ENCODE data around the gene RNF17. TPM values are rescaled to one million over a fixed set of nuclear protein-coding genes. Genes with fewer than 3 reads are reported as not detected.
A peak's percentile ranks its signal among the peaks of the same experiment; 100 is the strongest.

Gene RNF17
- total RNA-seq, 1 donor from 2014 or later: 0.52 TPM

DNA sequence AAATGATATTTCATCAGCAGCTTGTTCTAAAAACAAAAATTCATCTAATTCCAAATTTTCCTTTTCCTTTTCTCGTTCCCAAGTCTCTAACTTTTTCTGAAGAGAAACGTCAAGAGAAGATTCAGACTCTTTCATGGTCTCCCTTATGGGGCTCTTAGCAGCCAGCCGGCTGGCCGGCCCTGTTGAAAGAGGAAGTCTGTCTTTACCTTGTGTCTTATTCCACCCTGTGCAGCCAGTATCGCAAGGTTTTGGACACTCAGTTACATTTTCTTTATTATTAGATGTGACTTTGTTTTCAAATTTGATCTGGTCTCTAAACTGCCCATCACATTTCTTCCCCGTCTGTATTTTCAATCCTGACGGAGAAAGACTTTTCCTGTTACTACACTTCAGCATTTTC lies 142.3 kb downstream of the RNF17 start:
- Histone ChIP-seq H3K36me3 (ENCODE audit: control insufficient read depth in 3 of 3, insufficient read depth in 3 of 3, low read length in 3 of 3) (peaks cover 0 to 14% (median 4%) of the 10 kb centered on the region in 3 donors), H3K27ac (ENCODE audit: low read depth, low read length) (no peak overlapping the region), H3K4me3 (ENCODE audit: low read length in 3 of 3) (no peak overlapping the region), H3K4me1 (ENCODE audit: control insufficient read depth in 3 of 3, insufficient read depth in 3 of 3, low read length in 3 of 3) (no peaks in the 10 kb centered on the region), H3K9me3 (ENCODE audit: control insufficient read depth in 3 of 3, low read length in 3 of 3) (no peaks in the 10 kb centered on the region), H3K27me3 (ENCODE audit: control insufficient read depth in 3 of 3, insufficient read depth in 3 of 3, low read length in 3 of 3) (no peaks in the 10 kb centered on the region), H3K9ac (ENCODE audit: low read depth in 1 of 3, low read length in 3 of 3) (no peak overlapping the region)

DNA sequence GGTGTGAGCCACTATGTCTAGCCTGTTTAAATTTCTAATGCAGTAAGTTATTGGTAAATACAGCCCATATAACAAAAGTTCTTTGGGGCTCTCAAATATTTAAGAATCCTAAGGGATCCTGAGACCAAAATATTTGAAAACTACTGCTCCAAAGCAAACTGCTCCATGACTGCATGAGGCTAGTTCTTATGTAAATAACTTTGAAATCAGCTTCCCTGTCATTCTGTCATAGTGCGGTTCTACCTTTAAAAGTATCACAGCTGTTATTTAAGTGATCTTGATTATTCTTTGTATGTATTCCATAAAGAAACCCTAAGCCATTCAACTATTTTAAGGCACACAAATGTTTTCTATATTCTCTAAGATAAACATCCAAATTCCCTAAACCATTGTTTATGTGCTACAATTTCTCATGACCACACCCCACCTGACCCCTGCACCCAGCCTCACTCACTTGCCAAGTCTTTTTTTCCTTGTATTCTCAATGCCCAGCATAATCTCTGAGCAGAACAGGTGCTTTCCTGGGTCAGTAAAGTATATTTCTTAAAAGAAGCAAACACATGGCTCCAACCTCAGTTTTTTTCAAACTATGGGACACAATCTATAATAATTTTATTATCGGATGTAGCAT lies 146.6 kb downstream of the RNF17 start:
- Histone ChIP-seq H3K4me1 (ENCODE audit: control insufficient read depth in 3 of 3, insufficient read depth in 3 of 3, low read length in 3 of 3) (no peaks in the 10 kb centered on the region), H3K4me3 (ENCODE audit: low read length in 3 of 3) (no peak overlapping the region), H3K9me3 (ENCODE audit: control insufficient read depth in 3 of 3, low read length in 3 of 3) (no peaks in the 10 kb centered on the region), H3K27ac (ENCODE audit: low read depth, low read length) (no peak overlapping the region), H3K9ac (ENCODE audit: low read depth in 1 of 3, low read length in 3 of 3) (no peak overlapping the region), H3K27me3 (ENCODE audit: control insufficient read depth in 3 of 3, insufficient read depth in 3 of 3, low read length in 3 of 3) (no peaks in the 10 kb centered on the region), H3K36me3 (ENCODE audit: control insufficient read depth in 3 of 3, insufficient read depth in 3 of 3, low read length in 3 of 3) (peaks cover 3 to 5% (median 5%) of the 10 kb centered on the region in 3 donors)

DNA sequence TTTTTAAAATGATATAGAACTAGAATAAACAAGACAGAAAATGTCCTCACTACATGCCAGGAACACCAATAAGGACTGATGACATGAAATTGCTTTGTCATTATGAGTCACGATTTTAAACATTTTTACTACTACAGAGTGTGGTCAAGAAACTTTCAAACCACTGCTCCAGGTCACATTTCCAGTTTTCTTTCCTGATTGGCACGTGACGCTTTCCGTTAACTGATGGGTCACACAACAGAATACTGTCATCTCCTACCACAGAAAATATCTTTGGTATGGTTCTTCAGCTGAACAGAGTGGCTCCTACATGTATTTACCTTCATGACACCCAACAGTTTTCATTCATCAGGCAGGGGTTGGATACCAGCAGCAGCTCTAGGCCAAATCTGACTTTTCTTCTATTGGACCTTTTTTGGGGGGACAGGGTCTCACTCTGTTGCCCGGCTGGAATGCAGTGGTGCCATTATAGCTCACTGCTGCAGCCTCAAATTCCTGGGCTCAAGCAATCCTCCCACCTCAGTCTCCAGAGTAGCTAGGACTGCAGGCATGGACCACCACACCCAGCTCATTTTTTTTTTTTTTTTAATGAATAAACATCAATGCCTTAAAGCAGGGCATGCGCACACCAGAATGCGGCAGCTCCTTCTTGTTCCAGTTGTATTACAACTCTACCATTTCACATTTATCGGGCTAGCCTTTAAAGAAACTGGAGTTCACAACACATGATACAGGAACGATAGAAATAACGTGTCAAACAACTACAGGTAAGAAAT lies 147.4 kb downstream of the RNF17 start:
- Histone ChIP-seq H3K27ac (ENCODE audit: low read depth, low read length) (no peak overlapping the region), H3K9ac (ENCODE audit: low read depth in 1 of 3, low read length in 3 of 3) (no peak overlapping the region), H3K4me3 (ENCODE audit: low read length in 3 of 3) (no peak overlapping the region), H3K27me3 (ENCODE audit: control insufficient read depth in 3 of 3, insufficient read depth in 3 of 3, low read length in 3 of 3) (no peaks in the 10 kb centered on the region), H3K4me1 (ENCODE audit: control insufficient read depth in 3 of 3, insufficient read depth in 3 of 3, low read length in 3 of 3) (no peaks in the 10 kb centered on the region), H3K9me3 (ENCODE audit: control insufficient read depth in 3 of 3, low read length in 3 of 3) (no peaks in the 10 kb centered on the region), H3K36me3 (ENCODE audit: control insufficient read depth in 3 of 3, insufficient read depth in 3 of 3, low read length in 3 of 3) (peaks cover 0 to 5% (median 3%) of the 10 kb centered on the region in 3 donors)

DNA sequence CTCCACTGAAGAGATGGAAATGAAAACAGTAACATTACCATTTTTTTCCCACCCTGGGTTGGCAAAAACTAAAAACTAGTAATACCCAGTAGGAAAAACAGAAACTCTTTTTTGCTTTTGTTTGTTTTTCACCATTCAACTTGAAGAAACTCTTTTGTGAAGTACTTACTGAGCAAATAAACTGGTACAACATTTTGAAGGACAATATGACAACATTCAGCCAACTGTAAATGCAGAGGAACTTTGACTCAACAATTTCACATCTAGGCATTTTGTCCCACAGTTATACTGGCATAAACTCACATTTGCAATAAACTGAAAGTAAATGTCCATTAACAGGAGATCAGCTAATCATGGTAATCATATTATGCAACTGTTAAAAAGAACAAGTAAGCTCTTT lies 152.5 kb downstream of the RNF17 start:
- no peak overlapping the region for H3K9ac ChIP-seq (ENCODE audit: low read depth in 1 of 3, low read length in 3 of 3)
- peaks cover 0 to 2% (median 0%) of the 10 kb centered on the region in 3 donors for H3K36me3 ChIP-seq (ENCODE audit: control insufficient read depth in 3 of 3, insufficient read depth in 3 of 3, low read length in 3 of 3)
- H3K4me1 ChIP-seq (ENCODE audit: control insufficient read depth in 3 of 3, insufficient read depth in 3 of 3, low read length in 3 of 3): no peaks in the 10 kb centered on the region
- no peak overlapping the region for H3K27ac ChIP-seq (ENCODE audit: low read depth, low read length)
- no peaks in the 10 kb centered on the region for H3K9me3 ChIP-seq (ENCODE audit: control insufficient read depth in 3 of 3, low read length in 3 of 3)
- H3K4me3 ChIP-seq (ENCODE audit: low read length in 3 of 3): no peak overlapping the region
- H3K27me3 ChIP-seq (ENCODE audit: control insufficient read depth in 3 of 3, insufficient read depth in 3 of 3, low read length in 3 of 3): no peaks in the 10 kb centered on the region

DNA sequence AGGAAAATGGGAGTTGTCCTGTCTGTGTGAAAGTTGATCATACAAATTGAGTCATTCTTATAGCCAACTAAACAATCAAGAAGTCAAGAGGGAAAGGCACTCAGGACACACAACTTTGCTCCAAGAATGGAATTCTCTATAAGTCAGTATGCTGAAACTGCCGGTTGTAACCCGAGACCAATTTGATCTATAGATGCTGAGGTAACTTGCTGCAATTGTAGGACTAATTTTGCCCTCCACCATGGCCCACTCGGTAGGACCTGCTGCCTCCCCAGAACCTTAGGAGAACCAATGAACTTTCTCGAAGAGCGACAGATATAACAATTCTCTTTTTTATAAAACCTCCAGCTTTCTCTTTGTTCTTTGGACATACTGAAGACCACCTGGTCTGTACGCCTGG lies 157.0 kb downstream of the RNF17 start:
- Histone ChIP-seq H3K36me3 (ENCODE audit: control insufficient read depth in 3 of 3, insufficient read depth in 3 of 3, low read length in 3 of 3) (no peaks in the 10 kb centered on the region), H3K27ac (ENCODE audit: low read depth, low read length) (no peak overlapping the region), H3K9ac (ENCODE audit: low read depth in 1 of 3, low read length in 3 of 3) (no peak overlapping the region), H3K4me1 (ENCODE audit: control insufficient read depth in 3 of 3, insufficient read depth in 3 of 3, low read length in 3 of 3) (peaks cover 4 to 10% (median 5%) of the 10 kb centered on the region in 3 donors), H3K4me3 (ENCODE audit: low read length in 3 of 3) (no peak overlapping the region), H3K9me3 (ENCODE audit: control insufficient read depth in 3 of 3, low read length in 3 of 3) (no peaks in the 10 kb centered on the region), H3K27me3 (ENCODE audit: control insufficient read depth in 3 of 3, insufficient read depth in 3 of 3, low read length in 3 of 3) (no peaks in the 10 kb centered on the region)

DNA sequence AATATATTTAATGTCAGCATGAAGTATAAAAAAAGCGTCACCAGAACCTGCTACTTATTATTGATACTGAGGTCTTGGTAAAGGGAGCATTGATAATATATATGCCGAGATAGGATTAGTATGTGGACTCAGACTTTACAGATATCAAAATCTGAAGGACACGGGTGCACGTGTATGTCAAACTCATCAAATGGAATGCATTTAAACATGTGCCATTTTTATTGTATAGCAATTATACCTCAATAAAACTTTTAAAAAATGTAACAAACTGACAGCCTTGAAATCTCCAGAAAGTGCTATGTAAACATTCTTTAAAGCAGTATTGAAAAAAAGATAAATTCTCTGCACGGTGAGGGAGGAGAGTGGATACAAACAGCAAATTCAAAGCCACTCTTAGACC lies 157.9 kb downstream of the RNF17 start:
- Histone ChIP-seq H3K9ac (ENCODE audit: low read depth in 1 of 3, low read length in 3 of 3) (peak overlapping the region; percentile 81 to 93 (median 84)), H3K27ac (ENCODE audit: low read depth, low read length) (no peak overlapping the region), H3K9me3 (ENCODE audit: control insufficient read depth in 3 of 3, low read length in 3 of 3) (no peaks in the 10 kb centered on the region), H3K36me3 (ENCODE audit: control insufficient read depth in 3 of 3, insufficient read depth in 3 of 3, low read length in 3 of 3) (no peaks in the 10 kb centered on the region), H3K27me3 (ENCODE audit: control insufficient read depth in 3 of 3, insufficient read depth in 3 of 3, low read length in 3 of 3) (no peaks in the 10 kb centered on the region), H3K4me1 (ENCODE audit: control insufficient read depth in 3 of 3, insufficient read depth in 3 of 3, low read length in 3 of 3) (peaks cover 4 to 10% (median 5%) of the 10 kb centered on the region in 3 donors), H3K4me3 (ENCODE audit: low read length in 3 of 3) (peak overlapping the region; percentile 82 to 91 (median 82))

DNA sequence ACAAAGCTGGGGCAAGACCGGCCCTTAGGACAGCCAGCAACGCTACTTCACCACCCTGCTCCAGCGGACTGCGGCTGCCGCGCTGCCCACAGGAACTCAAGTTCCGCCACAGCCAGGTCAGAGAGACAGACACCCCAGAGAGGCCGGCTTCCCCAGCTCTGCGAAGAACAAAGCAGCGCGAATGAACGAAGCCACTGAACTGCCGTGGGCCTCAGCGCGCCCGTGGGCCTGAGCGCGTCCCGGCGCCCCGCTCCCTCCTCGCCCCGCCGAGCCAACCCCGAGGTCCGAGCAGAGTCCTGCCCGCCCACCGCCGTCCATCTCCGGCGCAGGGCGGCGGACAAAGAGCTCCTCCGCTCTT lies 158.4 kb downstream of the RNF17 start:
- Histone ChIP-seq H3K4me1 (ENCODE audit: control insufficient read depth in 3 of 3, insufficient read depth in 3 of 3, low read length in 3 of 3) (peaks cover 4 to 10% (median 5%) of the 10 kb centered on the region in 3 donors), H3K27me3 (ENCODE audit: control insufficient read depth in 3 of 3, insufficient read depth in 3 of 3, low read length in 3 of 3) (no peaks in the 10 kb centered on the region), H3K9me3 (ENCODE audit: control insufficient read depth in 3 of 3, low read length in 3 of 3) (no peaks in the 10 kb centered on the region)

DNA sequence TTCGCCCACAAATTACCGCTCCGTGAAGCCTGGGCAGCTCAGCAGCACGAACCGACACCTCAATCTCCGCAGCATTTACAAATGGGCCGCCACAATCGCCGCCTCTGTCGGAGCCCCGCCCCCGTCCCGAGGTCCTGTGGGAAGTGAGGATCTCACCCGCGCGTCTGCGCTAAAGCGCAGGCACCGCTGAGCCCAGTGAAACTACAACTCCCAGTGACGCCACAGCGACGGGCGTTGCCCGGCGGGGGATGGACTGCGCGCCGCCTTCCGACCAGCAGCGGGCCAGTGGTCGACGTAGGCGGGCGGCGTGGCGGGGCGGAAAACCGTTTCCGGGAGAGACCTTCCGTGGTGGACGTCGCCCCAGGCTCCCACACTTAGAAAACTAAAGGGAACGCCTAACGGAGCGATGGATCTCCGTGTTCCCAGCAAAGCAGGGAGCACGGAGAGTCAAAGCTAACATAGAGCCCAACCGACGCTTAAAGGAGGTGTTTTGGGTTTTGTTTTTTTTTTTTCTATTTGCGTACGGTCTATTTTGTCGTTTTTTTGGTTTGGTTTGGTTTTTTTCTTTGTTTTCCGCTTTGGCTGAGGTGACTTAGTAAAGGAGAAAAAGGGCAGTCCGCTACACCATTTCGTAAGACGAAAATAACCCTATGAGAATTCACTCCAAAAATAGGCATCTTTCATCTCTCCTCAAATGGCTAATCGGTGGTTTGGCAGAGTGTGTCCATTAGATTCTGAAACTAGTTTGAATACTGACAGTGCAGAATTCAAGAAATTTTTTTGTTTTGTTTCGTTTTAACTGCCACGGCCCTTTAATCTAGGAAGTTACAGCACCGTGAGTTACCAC lies 159.0 kb downstream of the RNF17 start:
- Histone ChIP-seq H3K4me3 (ENCODE audit: low read length in 3 of 3) (peak overlapping the region; percentile 86 to 91 (median 91)), H3K9me3 (ENCODE audit: control insufficient read depth in 3 of 3, low read length in 3 of 3) (no peaks in the 10 kb centered on the region), H3K27me3 (ENCODE audit: control insufficient read depth in 3 of 3, insufficient read depth in 3 of 3, low read length in 3 of 3) (no peaks in the 10 kb centered on the region), H3K4me1 (ENCODE audit: control insufficient read depth in 3 of 3, insufficient read depth in 3 of 3, low read length in 3 of 3) (peaks cover 4 to 10% (median 5%) of the 10 kb centered on the region in 3 donors), H3K36me3 (ENCODE audit: control insufficient read depth in 3 of 3, insufficient read depth in 3 of 3, low read length in 3 of 3) (no peaks in the 10 kb centered on the region), H3K27ac (ENCODE audit: low read depth, low read length) (peak overlapping the region; percentile 95), H3K9ac (ENCODE audit: low read depth in 1 of 3, low read length in 3 of 3) (peak overlapping the region; percentile 90 to 93 (median 92))

More for the DNA sequence above, 158.4 kb downstream of the RNF17 start:
- H3K9ac ChIP-seq (ENCODE audit: low read depth in 1 of 3, low read length in 3 of 3): peak overlapping the region; percentile 81 to 93 (median 84)
- H3K36me3 ChIP-seq (ENCODE audit: control insufficient read depth in 3 of 3, insufficient read depth in 3 of 3, low read length in 3 of 3): no peaks in the 10 kb centered on the region
- peak overlapping the region; percentile 95 for H3K27ac ChIP-seq (ENCODE audit: low read depth, low read length)
- peak overlapping the region; percentile 82 to 91 (median 82) for H3K4me3 ChIP-seq (ENCODE audit: low read length in 3 of 3)

DNA sequence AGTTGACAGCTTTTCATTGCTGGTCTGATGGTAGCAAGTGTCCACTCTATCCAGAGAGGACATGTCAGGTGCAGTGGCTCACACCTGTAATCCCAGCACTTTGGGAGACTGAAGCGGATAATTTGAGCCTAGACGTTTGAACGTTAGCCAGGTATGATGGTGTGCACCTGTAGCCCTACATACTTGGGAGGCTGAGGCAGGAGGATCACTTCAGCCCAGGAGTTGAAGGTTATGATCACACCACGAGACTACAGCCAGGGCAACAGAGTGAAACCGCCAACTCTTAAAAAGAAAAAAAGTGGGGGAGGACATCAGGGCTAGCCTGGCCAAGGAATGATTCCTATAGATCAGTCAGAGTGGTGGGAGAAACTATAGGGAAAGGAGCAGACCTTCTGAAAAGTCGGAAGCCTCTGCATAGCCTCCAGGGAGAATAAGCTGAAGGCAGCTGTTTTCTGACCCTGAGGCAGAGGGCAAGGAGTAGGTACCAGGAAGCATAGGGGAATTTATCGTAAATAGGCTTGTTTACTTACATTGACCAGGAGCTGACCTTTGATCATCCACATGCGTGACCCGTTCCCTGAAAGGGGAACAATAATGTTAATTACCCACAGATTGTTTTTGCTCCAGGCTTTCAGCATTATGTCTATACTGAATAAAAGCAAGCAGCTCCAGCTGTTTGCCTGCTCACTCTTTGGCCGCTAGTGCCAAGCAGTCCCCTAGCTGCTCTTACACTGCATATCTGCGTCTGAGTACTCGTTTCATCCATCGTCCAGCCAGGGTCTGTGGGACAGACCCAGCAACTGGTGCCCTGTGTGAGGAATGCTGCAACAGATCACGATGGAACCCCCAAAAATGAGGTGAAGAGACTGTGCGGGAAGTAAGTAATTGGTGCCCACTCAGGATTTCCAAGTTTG lies 161.6 kb downstream of the RNF17 start:
- Histone ChIP-seq H3K4me3 (ENCODE audit: low read length in 3 of 3) (no peak overlapping the region), H3K4me1 (ENCODE audit: control insufficient read depth in 3 of 3, insufficient read depth in 3 of 3, low read length in 3 of 3) (peaks cover 4 to 10% (median 5%) of the 10 kb centered on the region in 3 donors), H3K9ac (ENCODE audit: low read depth in 1 of 3, low read length in 3 of 3) (no peak overlapping the region), H3K9me3 (ENCODE audit: control insufficient read depth in 3 of 3, low read length in 3 of 3) (no peaks in the 10 kb centered on the region), H3K27ac (ENCODE audit: low read depth, low read length) (no peak overlapping the region), H3K27me3 (ENCODE audit: control insufficient read depth in 3 of 3, insufficient read depth in 3 of 3, low read length in 3 of 3) (peaks cover 0 to 6% (median 4%) of the 10 kb centered on the region in 3 donors), H3K36me3 (ENCODE audit: control insufficient read depth in 3 of 3, insufficient read depth in 3 of 3, low read length in 3 of 3) (no peaks in the 10 kb centered on the region)

All from skeletal muscle tissue (tissue), 4 donors.